T-helper 2 cell (primary cell): ENCODE measurements around the gene HECTD2.
"Not testable (repeated sequence)": the region's sequence is repeated elsewhere in the genome, so short reads cannot be mapped to it uniquely, and the experiment has no call there.

Experiments used
- DNase-seq, 5 experiments: peaks; one replicate each; pipeline versions ENCODE4 v3.0.0 to v3.0.0-alpha.2; 2012 to 2022
- total RNA-seq, 2 donors: gene quantifications; one replicate each; lab custom pipeline; 2026; lab: John Stamatoyannopoulos, UW

Gene HECTD2
- total RNA-seq: 1.9 to 5.9 reads per million in 2 donors

- peak; percentile 62 to 91 (median 74) for DNase-seq
Measured at GRCh38 chr10:91409869-91410637, at the start of gene HECTD2. HECTD2 (plus strand) TSS chr10:91410344; CDS start chr10:91410439, 95 bp downstream.

- no peak for DNase-seq
Measured at GRCh38 chr10:91360461-91360860, 49.7 kb upstream of the HECTD2 start.

GRCh38 chr10:91365519-91365918 lies 44.6 kb upstream of the HECTD2 start:
- not testable (repeated sequence) for DNase-seq

GRCh38 chr10:91366704-91367103 lies 43.4 kb upstream of the HECTD2 start:
- no peak for DNase-seq

- no peak for DNase-seq
Measured at GRCh38 chr10:91367127-91367531, 43.0 kb upstream of the HECTD2 start.

- no peak for DNase-seq
Measured at GRCh38 chr10:91367558-91367957, 42.6 kb upstream of the HECTD2 start.

GRCh38 chr10:91369978-91370589 lies 40.1 kb upstream of the HECTD2 start:
- DNase-seq: peak in 1 of 5 experiments; percentile 12

- DNase-seq: no peak
Measured at GRCh38 chr10:91374052-91374451, 36.1 kb upstream of the HECTD2 start.

GRCh38 chr10:91378061-91378460 lies 32.1 kb upstream of the HECTD2 start:
- peak in 3 of 5 experiments; percentile 3 to 72 (median 56) for DNase-seq

- DNase-seq: no peak
Measured at GRCh38 chr10:91380873-91381256, 29.3 kb upstream of the HECTD2 start.

- no peak for DNase-seq
Measured at GRCh38 chr10:91381257-91381891, 28.8 kb upstream of the HECTD2 start.

GRCh38 chr10:91385306-91386085 lies 24.6 kb upstream of the HECTD2 start:
- no peak for DNase-seq

- DNase-seq: peak in 2 of 5 experiments; percentile 48 to 79
Measured at GRCh38 chr10:91389636-91390512, 20.3 kb upstream of the HECTD2 start.

GRCh38 chr10:91390513-91390825 lies 19.7 kb upstream of the HECTD2 start:
- DNase-seq: not testable (repeated sequence)

- no peak for DNase-seq
Measured at GRCh38 chr10:91391920-91392319, 18.2 kb upstream of the HECTD2 start.

- DNase-seq: no peak
Measured at GRCh38 chr10:91406322-91406721, 3.8 kb upstream of the HECTD2 start.

- peak in 3 of 5 experiments; percentile 2 to 61 (median 11) for DNase-seq
Measured at GRCh38 chr10:91409069-91409868, 875 bp upstream of the HECTD2 start.

GRCh38 chr10:91410638-91411371 lies 661 bp downstream of the HECTD2 start:
- peak in 2 of 5 experiments; percentile 3 to 37 for DNase-seq

- DNase-seq: no peak
Measured at GRCh38 chr10:91411621-91412020, 1.5 kb downstream of the HECTD2 start.
